Type B pancreatic cell (in vitro differentiated cells): ENCODE results near the gene NECTIN3. TPM values are rescaled to one million over a fixed set of nuclear protein-coding genes. Genes with fewer than 3 reads are reported as not detected.

Source experiments
- DNase-seq: peaks from one replicate; pipeline ENCODE4 v3.0.0; 2021; ENCODE audit warnings: mixed read lengths; ENCODE audit not compliant: unreplicated experiment; ENCODE audit errors: extremely low spot score
- H3K27ac Mint-ChIP-seq: 2 replicates; pipeline ENCODE4 v1.8.0; 2021; ENCODE audit warnings: mild to moderate bottlenecking, mixed read lengths
- H3K27me3 Mint-ChIP-seq: 2 replicates; pipeline ENCODE4 v1.8.0; 2021; ENCODE audit warnings: mixed read lengths
- H3K36me3 Mint-ChIP-seq: 2 replicates; pipeline ENCODE4 v1.8.0; 2021; ENCODE audit warnings: mixed read lengths
- H3K4me1 Mint-ChIP-seq: one replicate; pipeline ENCODE4 v1.8.0; 2021; ENCODE audit warnings: mixed read lengths; ENCODE audit not compliant: unreplicated experiment
- H3K4me3 Mint-ChIP-seq: 2 replicates; pipeline ENCODE4 v1.8.0; 2021; ENCODE audit warnings: mild to moderate bottlenecking, mixed read lengths
- H3K9me3 Mint-ChIP-seq: 2 replicates; pipeline ENCODE4 v1.8.0; 2021; ENCODE audit warnings: mixed read lengths
- CTCF ChIP-seq: fragments of 200-600 bp; sonication (generic); conservative IDR thresholded peaks from 2 replicates; pipeline ENCODE4 v1.5.0; 2021; ENCODE audit warnings: antibody characterized with exemption, mild to moderate bottlenecking
- total RNA-seq: library from RNA; stranded (reverse); gene quantifications from 2 replicates; pipeline ENCODE4 v1.2.1, GENCODE V29; 2021; ENCODE audit warnings: low replicate concordance

The NECTIN3 gene
- total RNA-seq, 1 donor from 2014 or later: 57.3 TPM

DNA sequence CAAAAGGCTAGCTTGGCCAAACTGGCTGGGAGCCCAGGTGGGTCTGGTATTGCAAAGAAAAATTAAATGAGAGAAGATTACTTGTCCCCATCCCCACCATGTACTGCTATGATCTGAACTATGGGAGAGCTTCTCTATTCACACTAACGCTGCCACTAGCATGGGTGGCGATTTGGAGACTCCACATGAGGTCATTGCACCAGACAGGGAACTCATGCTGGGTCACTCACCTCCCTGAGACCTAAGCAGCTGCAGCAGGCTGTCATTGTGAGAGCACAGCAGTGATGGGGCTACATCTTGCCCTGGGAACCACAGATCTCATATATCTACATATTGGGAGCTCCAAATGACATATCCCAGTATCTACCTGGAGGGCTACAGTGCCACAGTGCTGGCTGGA, 36.3 kb upstream of the NECTIN3 start:
- no peak for DNase-seq
- Mint-ChIP-seq H3K4me3 (no peak overlapping the region), H3K4me1 (no peaks in the 10 kb centered on the region), H3K27me3 (no peaks in the 10 kb centered on the region), H3K9me3 (peaks cover 10% of the 10 kb centered on the region), H3K27ac (no peak overlapping the region), H3K36me3 (no peaks in the 10 kb centered on the region)
- no peak for TF ChIP-seq CTCF

DNA sequence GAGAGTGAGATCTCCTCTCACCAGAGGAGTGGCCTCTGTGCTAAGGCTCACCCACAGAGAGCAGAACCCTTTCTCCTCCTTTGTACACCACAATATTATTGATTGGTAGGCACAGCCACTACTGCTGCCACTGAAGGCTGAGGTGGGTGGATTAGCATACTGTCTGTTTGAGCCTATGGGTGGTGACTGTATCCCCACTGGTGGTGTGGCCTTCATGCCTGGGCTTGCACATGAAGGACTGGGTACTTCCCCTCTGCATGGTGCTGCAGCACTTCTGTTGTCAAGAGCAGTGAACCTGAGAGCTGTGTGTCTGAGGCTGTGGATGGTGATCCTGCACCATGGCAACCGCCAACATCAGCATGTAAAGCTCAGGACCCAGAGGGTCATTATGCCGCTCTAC, 35.7 kb upstream of the NECTIN3 start:
- peaks cover 10% of the 10 kb centered on the region for H3K9me3 Mint-ChIP-seq
- H3K27ac Mint-ChIP-seq: no peak overlapping the region
- no peak overlapping the region for H3K4me3 Mint-ChIP-seq
- H3K36me3 Mint-ChIP-seq: no peaks in the 10 kb centered on the region
- no peaks in the 10 kb centered on the region for H3K27me3 Mint-ChIP-seq
- DNase-seq: no peak
- TF ChIP-seq CTCF: no peak
- no peaks in the 10 kb centered on the region for H3K4me1 Mint-ChIP-seq

DNA sequence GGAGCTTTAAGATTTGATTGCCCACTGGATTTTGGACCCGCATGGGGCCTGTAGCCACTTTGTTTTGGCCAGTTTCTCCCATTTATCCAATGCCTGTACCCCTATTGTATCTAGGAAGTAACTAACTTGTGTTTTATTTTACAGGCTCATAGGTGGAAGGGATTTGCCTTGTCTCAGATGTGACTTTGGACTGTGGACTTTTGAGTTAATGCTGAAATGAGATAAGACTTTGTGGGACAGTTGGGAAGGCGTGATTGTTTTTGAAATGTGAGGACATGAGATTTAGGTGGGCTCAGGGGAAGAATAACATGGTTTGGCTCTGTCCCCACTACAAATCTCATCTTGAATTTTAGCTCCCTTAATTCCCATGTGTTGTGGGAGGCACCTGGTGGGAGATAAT, 30.7 kb upstream of the NECTIN3 start:
- Mint-ChIP-seq H3K27ac (no peak overlapping the region), H3K27me3 (no peaks in the 10 kb centered on the region), H3K9me3 (peaks cover 10% of the 10 kb centered on the region), H3K4me3 (no peak overlapping the region), H3K4me1 (no peaks in the 10 kb centered on the region), H3K36me3 (no peaks in the 10 kb centered on the region)
- TF ChIP-seq CTCF: no peak
- DNase-seq: no peak

GRCh38 chr3:111045564-111045963, 26.1 kb upstream of the NECTIN3 start:
- DNase-seq: no peak
- Mint-ChIP-seq H3K4me1 (peaks cover 6% of the 10 kb centered on the region), H3K9me3 (no peaks in the 10 kb centered on the region), H3K27me3 (no peaks in the 10 kb centered on the region), H3K27ac (no peak overlapping the region), H3K4me3 (no peak overlapping the region), H3K36me3 (no peaks in the 10 kb centered on the region)
- no peak for TF ChIP-seq CTCF

DNA sequence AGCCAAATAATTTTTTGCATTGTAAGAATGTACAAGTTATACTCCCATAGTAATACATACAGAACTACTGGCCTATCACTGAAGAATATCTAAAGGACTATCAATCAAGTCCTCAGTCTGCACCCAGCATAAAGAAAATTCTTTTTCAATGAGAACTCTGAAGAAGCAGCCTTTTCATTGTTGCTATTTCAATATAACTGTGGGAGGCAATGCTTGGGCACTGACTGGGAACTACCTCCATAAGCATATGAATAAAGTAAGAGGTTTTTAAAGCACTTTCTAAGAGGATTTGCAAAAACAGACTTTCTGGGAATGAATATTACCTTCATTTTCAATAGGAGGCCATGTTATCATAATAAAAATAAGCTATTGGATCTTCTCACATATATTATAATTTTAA, 24.6 kb upstream of the NECTIN3 start:
- Mint-ChIP-seq H3K36me3 (no peaks in the 10 kb centered on the region), H3K27ac (no peak overlapping the region), H3K9me3 (no peaks in the 10 kb centered on the region), H3K4me1 (peaks cover 6% of the 10 kb centered on the region), H3K4me3 (no peak overlapping the region), H3K27me3 (no peaks in the 10 kb centered on the region)
- DNase-seq: no peak
- no peak for TF ChIP-seq CTCF

GRCh38 chr3:111047812-111048435, 23.7 kb upstream of the NECTIN3 start:
- H3K4me3 Mint-ChIP-seq: no peak overlapping the region
- H3K36me3 Mint-ChIP-seq: no peaks in the 10 kb centered on the region
- TF ChIP-seq CTCF: no peak
- H3K27me3 Mint-ChIP-seq: no peaks in the 10 kb centered on the region
- no peak overlapping the region for H3K27ac Mint-ChIP-seq
- H3K4me1 Mint-ChIP-seq: peaks cover 6% of the 10 kb centered on the region
- no peak for DNase-seq
- no peaks in the 10 kb centered on the region for H3K9me3 Mint-ChIP-seq
